GM12878 (cell line): ENCODE measurements around the gene HSF5. TPM values are rescaled to one million over a fixed set of nuclear protein-coding genes. Genes with fewer than 3 reads are reported as not detected.
A peak's percentile ranks its signal among the peaks of the same experiment; 100 is the strongest.

ENCODE experiments used
- BMI1 ChIP-seq: fragments of 450-650 bp; IDR thresholded peaks from 2 replicates; pipeline ENCODE4 v1.6.1; 2016; ENCODE audit warnings: mild to moderate bottlenecking, moderate library complexity, borderline replicate concordance
- CBX5 ChIP-seq: sonication (generic); IDR thresholded peaks from 2 replicates; pipeline ENCODE4 v1.6.1; 2016; ENCODE audit warnings: low read depth, moderate library complexity, mild to moderate bottlenecking, inconsistent platforms
- CREM ChIP-seq: IDR thresholded peaks from 2 replicates; pipeline ENCODE4 v1.6.1; 2014; ENCODE audit warnings: antibody characterized with exemption, low read depth
- ETV6 ChIP-seq, 2 experiments: fragments of 450-650 bp in 1 of 2; IDR thresholded peaks in 1 of 2; conservative IDR thresholded peaks in 1 of 2; 2 replicates each; pipeline ENCODE4 v1.6.1; 2014; ENCODE audit warnings: antibody characterized with exemption in 1 of 2, borderline replicate concordance in 1 of 2, low read depth in 1 of 2, mild to moderate bottlenecking in 1 of 2, moderate library complexity in 1 of 2
- FOXK2 ChIP-seq: fragments of 450-650 bp; IDR thresholded peaks from 2 replicates; pipeline ENCODE4 v1.6.1; 2017; ENCODE audit warnings: mild to moderate bottlenecking, moderate library complexity
- IKZF2 ChIP-seq, 2 experiments: fragments of 450-650 bp; IDR thresholded peaks; 2 replicates each; pipeline ENCODE4 v1.6.1; 2017; ENCODE audit warnings: mild to moderate bottlenecking in 2 of 2, moderate library complexity in 2 of 2
- MTA2 ChIP-seq: fragments of 450-650 bp; IDR thresholded peaks from 2 replicates; pipeline ENCODE4 v1.6.1; 2016; ENCODE audit warnings: low read depth, mild to moderate bottlenecking, moderate library complexity
- NBN ChIP-seq: fragments of 450-650 bp; IDR thresholded peaks from 2 replicates; pipeline ENCODE4 v1.6.1; 2016
- NRF1 ChIP-seq: conservative IDR thresholded peaks from 2 replicates; pipeline ENCODE4 v1.6.1; 2011; ENCODE audit warnings: mild to moderate bottlenecking, low read depth, low read length, improper control_type of control experiment
- SMC3 ChIP-seq: IDR thresholded peaks from 2 replicates; pipeline ENCODE4 v1.6.1; 2011; ENCODE audit warnings: low read length, improper control_type of control experiment, borderline replicate concordance
- SP1 ChIP-seq: IDR thresholded peaks from one replicate; pipeline ENCODE4 v1.6.1; 2011; ENCODE audit warnings: low read depth, low read length
- SRF ChIP-seq, 2 experiments: IDR thresholded peaks; 2 replicates each; pipeline ENCODE4 v1.6.1; 2011; ENCODE audit warnings: low read depth in 2 of 2, low read length in 2 of 2, mild to moderate bottlenecking in 1 of 2, moderate library complexity in 1 of 2
- TARDBP ChIP-seq: IDR thresholded peaks from 2 replicates; pipeline ENCODE4 v1.6.1; 2016; ENCODE audit warnings: borderline replicate concordance
- polyA plus RNA-seq, 11 experiments: library from polyadenylated mRNA; depleted of rRNA in 4 of 11; unstranded in 6 of 11; stranded (reverse) in 5 of 11; fragments of >200 nt; fragmentation: Nextera tagmentation in 4 of 11; fragmentation: Illumina TruSeq in 1 of 11; extraction: Ambion mirVana in 4 of 11; extraction: Trizol in 1 of 11; gene quantifications; 1 replicate in 1 of 11; 2 replicates in 10 of 11; pipeline versions ENCODE4 v1.2.1 to v1.2.3, GENCODE V29; 2011 to 2016; ENCODE audit warnings: inconsistent platforms in 2 of 11, missing spikeins in 2 of 11, low read depth in 1 of 11
- total RNA-seq, 4 experiments: library from RNA; depleted of rRNA in 3 of 4; stranded (reverse); fragments of >200 nt in 3 of 4; fragmentation: Illumina TruSeq in 1 of 4; extraction: Trizol in 1 of 4; gene quantifications; 2 replicates each; pipeline versions ENCODE4 v1.2.1 to v1.2.3, GENCODE V29; 2013 to 2021
- TF ChIP-seq, protein P1 (sequence below): fragments of 450-650 bp; IDR thresholded peaks from 2 replicates; pipeline ENCODE4 v1.6.1; 2017; ENCODE audit warnings: mild to moderate bottlenecking, low read depth, inconsistent platforms; ENCODE audit not compliant: poor library complexity, severe bottlenecking
- TF ChIP-seq, protein P2 (sequence below): fragments of 450-650 bp; IDR thresholded peaks from 2 replicates; pipeline ENCODE4 v1.6.1; 2016; ENCODE audit warnings: mild to moderate bottlenecking
- TF ChIP-seq, protein P3 (sequence below): fragments of 450-650 bp; IDR thresholded peaks from 2 replicates; pipeline ENCODE4 v1.6.1; 2017; ENCODE audit warnings: antibody characterized with exemption, mild to moderate bottlenecking, moderate library complexity
- TF ChIP-seq, protein P4 (sequence below): fragments of 450-650 bp; IDR thresholded peaks from 2 replicates; pipeline ENCODE4 v1.6.1; 2014; ENCODE audit warnings: mild to moderate bottlenecking
- TF ChIP-seq, protein P5 (sequence below): IDR thresholded peaks from 2 replicates; pipeline ENCODE4 v1.6.1; 2012; ENCODE audit warnings: low read depth, low read length, improper control_type of control experiment
- TF ChIP-seq, protein P6 (sequence below): fragments of 150-350 bp; IDR thresholded peaks from 2 replicates; pipeline ENCODE4 v1.6.1; 2014; ENCODE audit warnings: mild to moderate bottlenecking, low read depth, low read length
- TF ChIP-seq, protein P7 (sequence below): IDR thresholded peaks from 2 replicates; pipeline ENCODE4 v1.6.1; 2012; ENCODE audit warnings: low read depth, low read length, improper control_type of control experiment

Gene HSF5
- total and polyA plus RNA-seq, 10 of the 15 experiments (the other 5 are each of a cell fraction or from before 2014, with no cell fraction given), result 0.02 to 0.18 (median 0.06) TPM; not detected in 4

DNA sequence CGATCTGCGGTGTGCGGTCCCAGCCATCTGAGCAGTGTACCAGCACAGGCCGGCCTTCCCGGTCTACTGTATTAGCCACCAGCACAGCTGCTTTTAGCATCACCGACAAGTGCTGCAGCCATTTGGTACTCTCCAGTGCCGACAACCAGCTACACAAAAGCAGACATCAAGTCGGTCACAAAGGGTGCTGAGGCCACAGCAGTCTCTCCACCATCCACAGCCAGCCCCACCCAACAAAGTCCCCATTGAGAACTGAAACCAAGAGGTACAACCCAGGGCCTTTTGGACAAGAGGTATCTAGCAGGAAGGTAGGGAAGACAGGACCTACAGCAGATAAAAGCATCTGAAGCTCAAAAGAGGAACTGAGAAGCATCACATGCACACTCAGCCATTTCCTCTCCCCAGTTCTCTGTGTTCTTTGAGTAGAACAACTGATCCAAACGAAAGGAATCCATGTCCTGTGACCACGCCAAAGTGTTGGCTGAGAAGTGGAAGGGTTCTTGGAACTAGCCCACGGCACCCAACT lies 16.7 kb upstream of the HSF5 start (continued):
- TF ChIP-seq, protein P1, sequence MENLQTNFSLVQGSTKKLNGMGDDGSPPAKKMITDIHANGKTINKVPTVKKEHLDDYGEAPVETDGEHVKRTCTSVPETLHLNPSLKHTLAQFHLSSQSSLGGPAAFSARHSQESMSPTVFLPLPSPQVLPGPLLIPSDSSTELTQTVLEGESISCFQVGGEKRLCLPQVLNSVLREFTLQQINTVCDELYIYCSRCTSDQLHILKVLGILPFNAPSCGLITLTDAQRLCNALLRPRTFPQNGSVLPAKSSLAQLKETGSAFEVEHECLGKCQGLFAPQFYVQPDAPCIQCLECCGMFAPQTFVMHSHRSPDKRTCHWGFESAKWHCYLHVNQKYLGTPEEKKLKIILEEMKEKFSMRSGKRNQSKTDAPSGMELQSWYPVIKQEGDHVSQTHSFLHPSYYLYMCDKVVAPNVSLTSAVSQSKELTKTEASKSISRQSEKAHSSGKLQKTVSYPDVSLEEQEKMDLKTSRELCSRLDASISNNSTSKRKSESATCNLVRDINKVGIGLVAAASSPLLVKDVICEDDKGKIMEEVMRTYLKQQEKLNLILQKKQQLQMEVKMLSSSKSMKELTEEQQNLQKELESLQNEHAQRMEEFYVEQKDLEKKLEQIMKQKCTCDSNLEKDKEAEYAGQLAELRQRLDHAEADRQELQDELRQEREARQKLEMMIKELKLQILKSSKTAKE, result peak; percentile 39
- TF ChIP-seq ETV6 (conservative IDR thresholded peaks at IDR 0.05 in 1 of 2, IDR thresholded peaks at IDR 0.05 in 1 of 2; ENCODE audit: borderline replicate concordance in 1 of 2, low read depth in 1 of 2), result peak in 1 of 2 experiments; percentile 56; a peak in 1 of 4 replicates
- TF ChIP-seq SP1, result no peak
- TF ChIP-seq SMC3, result no peak
- TF ChIP-seq NRF1, result no peak
- TF ChIP-seq, protein P2, sequence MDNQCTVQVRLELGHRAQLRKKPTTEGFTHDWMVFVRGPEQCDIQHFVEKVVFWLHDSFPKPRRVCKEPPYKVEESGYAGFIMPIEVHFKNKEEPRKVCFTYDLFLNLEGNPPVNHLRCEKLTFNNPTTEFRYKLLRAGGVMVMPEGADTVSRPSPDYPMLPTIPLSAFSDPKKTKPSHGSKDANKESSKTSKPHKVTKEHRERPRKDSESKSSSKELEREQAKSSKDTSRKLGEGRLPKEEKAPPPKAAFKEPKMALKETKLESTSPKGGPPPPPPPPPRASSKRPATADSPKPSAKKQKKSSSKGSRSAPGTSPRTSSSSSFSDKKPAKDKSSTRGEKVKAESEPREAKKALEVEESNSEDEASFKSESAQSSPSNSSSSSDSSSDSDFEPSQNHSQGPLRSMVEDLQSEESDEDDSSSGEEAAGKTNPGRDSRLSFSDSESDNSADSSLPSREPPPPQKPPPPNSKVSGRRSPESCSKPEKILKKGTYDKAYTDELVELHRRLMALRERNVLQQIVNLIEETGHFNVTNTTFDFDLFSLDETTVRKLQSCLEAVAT, result peak; percentile 76
- TF ChIP-seq IKZF2 (IDR thresholded peaks at IDR 0.05), result peak; percentile 94
- TF ChIP-seq, protein P3, sequence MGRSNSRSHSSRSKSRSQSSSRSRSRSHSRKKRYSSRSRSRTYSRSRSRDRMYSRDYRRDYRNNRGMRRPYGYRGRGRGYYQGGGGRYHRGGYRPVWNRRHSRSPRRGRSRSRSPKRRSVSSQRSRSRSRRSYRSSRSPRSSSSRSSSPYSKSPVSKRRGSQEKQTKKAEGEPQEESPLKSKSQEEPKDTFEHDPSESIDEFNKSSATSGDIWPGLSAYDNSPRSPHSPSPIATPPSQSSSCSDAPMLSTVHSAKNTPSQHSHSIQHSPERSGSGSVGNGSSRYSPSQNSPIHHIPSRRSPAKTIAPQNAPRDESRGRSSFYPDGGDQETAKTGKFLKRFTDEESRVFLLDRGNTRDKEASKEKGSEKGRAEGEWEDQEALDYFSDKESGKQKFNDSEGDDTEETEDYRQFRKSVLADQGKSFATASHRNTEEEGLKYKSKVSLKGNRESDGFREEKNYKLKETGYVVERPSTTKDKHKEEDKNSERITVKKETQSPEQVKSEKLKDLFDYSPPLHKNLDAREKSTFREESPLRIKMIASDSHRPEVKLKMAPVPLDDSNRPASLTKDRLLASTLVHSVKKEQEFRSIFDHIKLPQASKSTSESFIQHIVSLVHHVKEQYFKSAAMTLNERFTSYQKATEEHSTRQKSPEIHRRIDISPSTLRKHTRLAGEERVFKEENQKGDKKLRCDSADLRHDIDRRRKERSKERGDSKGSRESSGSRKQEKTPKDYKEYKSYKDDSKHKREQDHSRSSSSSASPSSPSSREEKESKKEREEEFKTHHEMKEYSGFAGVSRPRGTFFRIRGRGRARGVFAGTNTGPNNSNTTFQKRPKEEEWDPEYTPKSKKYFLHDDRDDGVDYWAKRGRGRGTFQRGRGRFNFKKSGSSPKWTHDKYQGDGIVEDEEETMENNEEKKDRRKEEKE, result no peak
- TF ChIP-seq CBX5, result no peak
- TF ChIP-seq, protein P4, sequence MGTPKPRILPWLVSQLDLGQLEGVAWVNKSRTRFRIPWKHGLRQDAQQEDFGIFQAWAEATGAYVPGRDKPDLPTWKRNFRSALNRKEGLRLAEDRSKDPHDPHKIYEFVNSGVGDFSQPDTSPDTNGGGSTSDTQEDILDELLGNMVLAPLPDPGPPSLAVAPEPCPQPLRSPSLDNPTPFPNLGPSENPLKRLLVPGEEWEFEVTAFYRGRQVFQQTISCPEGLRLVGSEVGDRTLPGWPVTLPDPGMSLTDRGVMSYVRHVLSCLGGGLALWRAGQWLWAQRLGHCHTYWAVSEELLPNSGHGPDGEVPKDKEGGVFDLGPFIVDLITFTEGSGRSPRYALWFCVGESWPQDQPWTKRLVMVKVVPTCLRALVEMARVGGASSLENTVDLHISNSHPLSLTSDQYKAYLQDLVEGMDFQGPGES, result no peak
- no peak for TF ChIP-seq SRF (IDR thresholded peaks at IDR 0.05; ENCODE audit: low read depth in 2 of 2, low read length in 2 of 2)
- TF ChIP-seq NBN, result peak; percentile 78; the same call in 1 of the 2 replicates
- TF ChIP-seq CREM, result no peak
- TF ChIP-seq, protein P5, sequence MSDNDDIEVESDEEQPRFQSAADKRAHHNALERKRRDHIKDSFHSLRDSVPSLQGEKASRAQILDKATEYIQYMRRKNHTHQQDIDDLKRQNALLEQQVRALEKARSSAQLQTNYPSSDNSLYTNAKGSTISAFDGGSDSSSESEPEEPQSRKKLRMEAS, result no peak
- TF ChIP-seq, protein P6, sequence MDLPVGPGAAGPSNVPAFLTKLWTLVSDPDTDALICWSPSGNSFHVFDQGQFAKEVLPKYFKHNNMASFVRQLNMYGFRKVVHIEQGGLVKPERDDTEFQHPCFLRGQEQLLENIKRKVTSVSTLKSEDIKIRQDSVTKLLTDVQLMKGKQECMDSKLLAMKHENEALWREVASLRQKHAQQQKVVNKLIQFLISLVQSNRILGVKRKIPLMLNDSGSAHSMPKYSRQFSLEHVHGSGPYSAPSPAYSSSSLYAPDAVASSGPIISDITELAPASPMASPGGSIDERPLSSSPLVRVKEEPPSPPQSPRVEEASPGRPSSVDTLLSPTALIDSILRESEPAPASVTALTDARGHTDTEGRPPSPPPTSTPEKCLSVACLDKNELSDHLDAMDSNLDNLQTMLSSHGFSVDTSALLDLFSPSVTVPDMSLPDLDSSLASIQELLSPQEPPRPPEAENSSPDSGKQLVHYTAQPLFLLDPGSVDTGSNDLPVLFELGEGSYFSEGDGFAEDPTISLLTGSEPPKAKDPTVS, result no peak
- no peak for TF ChIP-seq BMI1
- no peak for TF ChIP-seq FOXK2
- TF ChIP-seq MTA2, result peak; percentile 67
- no peak for TF ChIP-seq TARDBP
- TF ChIP-seq, protein P7, sequence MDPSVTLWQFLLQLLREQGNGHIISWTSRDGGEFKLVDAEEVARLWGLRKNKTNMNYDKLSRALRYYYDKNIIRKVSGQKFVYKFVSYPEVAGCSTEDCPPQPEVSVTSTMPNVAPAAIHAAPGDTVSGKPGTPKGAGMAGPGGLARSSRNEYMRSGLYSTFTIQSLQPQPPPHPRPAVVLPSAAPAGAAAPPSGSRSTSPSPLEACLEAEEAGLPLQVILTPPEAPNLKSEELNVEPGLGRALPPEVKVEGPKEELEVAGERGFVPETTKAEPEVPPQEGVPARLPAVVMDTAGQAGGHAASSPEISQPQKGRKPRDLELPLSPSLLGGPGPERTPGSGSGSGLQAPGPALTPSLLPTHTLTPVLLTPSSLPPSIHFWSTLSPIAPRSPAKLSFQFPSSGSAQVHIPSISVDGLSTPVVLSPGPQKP, result no peak
